GM13977 (cell line): ENCODE measurements around the gene PDE2A.
"Not testable (repeated sequence)": the region's sequence is repeated elsewhere in the genome, so short reads cannot be mapped to it uniquely, and the experiment has no call there.

Experiments
- DNase-seq: peaks from one replicate; pipeline ENCODE4 v3.0.0; 2012; ENCODE audit warnings: low spot score
- in situ Hi-C: fragments of 300-500 bp; cut with MboI; formaldehyde crosslinking; loops from one replicate; pipeline ENCODE4 v1.12.0; 2022; ENCODE audit warnings: low sequenced_read_pairs, low pct_unique_long_range_greater_than_20kb, mixed read lengths, inconsistent platforms; ENCODE audit not compliant: unreplicated experiment
- TF ChIP-seq, protein P1 (sequence below): IDR thresholded peaks from 2 replicates; pipeline ENCODE4 v1.5.1; 2012; ENCODE audit warnings: mild to moderate bottlenecking, control low read depth; ENCODE audit not compliant: insufficient read depth; ENCODE audit errors: extremely low read depth, missing control alignments

Gene PDE2A

DNA sequence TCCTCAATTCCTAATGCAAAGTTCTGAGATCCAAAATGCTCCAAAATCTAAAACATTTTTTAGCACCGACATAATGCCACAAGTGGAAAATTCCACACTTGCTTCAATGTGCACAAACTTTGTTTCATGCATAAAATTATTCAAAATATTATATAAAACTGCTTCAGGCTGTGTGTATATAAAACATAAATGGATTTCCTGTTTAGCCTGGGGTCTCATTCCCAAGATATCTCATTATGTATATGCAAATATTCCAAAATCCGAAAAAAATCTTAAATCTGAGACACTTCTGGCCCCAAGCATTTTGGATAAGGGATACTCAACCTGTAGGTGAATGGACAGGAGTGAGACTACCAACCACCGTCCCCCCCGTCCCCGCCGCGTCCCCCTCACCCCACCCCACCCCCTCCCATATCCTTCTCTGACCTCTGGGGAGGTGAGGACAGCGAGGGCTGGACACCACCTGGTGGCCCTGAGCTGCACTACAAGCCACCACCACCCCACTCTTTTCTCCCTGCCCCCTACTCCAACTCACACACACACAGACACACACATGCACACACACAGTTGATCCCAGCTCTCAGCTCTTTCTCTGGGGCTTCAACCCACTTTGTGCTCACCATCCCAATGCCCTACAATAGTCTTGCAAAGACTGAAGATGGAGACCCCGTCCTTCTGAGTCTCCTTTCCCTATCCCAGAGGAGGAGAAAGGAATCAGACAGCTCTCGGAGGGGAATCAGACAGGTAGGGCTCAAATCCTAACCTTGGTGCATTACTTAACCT, 101.0 kb downstream of the PDE2A start:
- in situ Hi-C loops: loop anchor here (10.0 kb wide), 1 partner anchor 98 kb away; no protein-coding TSS in a partner anchor
- TF ChIP-seq, protein P1, sequence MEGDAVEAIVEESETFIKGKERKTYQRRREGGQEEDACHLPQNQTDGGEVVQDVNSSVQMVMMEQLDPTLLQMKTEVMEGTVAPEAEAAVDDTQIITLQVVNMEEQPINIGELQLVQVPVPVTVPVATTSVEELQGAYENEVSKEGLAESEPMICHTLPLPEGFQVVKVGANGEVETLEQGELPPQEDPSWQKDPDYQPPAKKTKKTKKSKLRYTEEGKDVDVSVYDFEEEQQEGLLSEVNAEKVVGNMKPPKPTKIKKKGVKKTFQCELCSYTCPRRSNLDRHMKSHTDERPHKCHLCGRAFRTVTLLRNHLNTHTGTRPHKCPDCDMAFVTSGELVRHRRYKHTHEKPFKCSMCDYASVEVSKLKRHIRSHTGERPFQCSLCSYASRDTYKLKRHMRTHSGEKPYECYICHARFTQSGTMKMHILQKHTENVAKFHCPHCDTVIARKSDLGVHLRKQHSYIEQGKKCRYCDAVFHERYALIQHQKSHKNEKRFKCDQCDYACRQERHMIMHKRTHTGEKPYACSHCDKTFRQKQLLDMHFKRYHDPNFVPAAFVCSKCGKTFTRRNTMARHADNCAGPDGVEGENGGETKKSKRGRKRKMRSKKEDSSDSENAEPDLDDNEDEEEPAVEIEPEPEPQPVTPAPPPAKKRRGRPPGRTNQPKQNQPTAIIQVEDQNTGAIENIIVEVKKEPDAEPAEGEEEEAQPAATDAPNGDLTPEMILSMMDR: peak; percentile 73
- DNase-seq: peak; percentile 66

- in situ Hi-C loops: loop anchor here (10.0 kb wide), 1 partner anchor 98 kb away; no protein-coding TSS in a partner anchor
- DNase-seq: not testable (repeated sequence)
Measured at GRCh38 chr11:72572540-72572939, 101.7 kb downstream of the PDE2A start.

DNA sequence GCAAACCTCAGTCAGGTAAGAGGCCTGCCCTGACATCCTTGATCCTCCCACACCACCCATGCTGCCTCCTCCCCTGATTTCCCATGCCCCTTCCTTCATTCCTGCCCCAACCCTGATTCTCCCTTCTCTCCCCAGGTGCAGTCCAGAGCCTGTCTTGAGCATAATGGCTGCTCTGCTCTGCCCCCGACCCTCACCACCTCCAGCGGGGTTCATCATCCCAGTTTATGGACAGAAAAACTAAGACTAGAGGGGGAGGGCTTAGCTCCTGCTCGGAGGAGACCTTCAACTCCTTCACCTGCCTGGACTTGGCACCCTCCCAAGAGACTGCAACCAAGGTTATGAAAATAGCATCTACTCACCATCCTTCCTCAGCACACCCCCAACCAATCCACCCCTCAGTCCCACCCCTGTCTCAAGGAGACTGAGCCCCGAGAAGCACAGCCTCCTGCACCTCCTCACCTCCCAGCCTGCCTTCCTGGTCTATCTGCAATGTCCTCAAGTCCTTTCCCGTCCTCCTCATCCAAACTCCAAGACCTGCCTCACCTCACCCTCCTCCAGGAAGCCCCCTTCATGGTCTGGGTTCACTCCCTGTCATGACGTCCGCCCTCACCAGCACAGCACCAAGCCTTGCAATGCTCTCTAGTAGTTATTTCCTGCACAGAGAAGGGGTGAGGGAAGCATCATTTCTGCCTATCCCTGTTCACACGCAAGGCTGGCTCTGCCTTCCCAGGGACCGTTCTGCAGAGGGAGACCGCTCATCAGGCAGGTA, 103.1 kb downstream of the PDE2A start:
- in situ Hi-C loops: loop anchor here (10.0 kb wide), 1 partner anchor 96 kb away; no protein-coding TSS in a partner anchor
- TF ChIP-seq, protein P1: no peak
- DNase-seq: no peak

DNA sequence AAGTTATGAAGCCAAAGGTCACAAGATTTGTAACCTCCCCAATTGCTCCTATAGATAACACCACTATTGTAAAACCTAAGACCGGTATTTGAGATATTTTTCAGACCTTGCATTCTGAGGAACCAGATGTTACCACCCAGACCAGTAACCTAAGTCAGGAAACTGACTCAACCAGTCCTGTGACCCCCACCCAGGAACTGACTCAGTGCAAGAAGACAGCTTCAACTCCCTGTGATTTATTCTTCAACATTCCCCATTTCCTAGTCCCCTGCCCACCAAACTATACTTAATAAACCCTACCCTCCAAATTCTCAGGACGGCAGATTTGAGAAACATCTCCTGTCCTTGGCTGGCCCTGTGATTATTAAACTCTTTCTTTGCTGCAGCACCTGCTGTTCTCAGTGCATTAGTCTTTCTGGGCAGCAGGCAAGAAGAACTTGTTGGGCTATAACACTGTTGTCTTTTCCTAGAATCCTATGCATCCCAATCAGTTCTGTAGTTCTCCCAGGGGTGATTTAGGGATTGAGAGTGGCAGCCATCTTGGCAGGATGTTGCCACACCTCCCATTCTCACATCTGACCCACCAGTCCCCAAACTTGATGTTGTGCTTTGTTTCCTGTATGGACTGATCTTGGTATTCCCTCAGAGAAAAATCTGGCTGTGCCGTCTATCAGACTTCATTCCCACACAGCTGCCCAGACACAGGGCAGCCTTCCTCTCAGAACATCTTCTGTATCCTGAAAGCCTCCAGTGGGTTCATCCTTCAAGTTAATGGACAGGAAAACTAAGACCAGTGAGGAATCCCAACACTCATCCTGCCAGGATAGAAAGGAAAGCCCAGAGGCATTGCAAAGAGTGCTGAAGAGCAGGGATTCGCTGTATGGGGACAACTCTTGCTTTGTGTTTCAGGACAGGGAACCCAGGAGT, 104.0 kb downstream of the PDE2A start:
- in situ Hi-C loops: loop anchor here (10.0 kb wide), 1 partner anchor 95 kb away; no protein-coding TSS in a partner anchor
- no peak for DNase-seq
- TF ChIP-seq, protein P1: no peak

GRCh38 chr11:72568861-72569260, 105.4 kb downstream of the PDE2A start:
- in situ Hi-C loops: no loop called here
- TF ChIP-seq, protein P1: no peak
- DNase-seq: no peak

- TF ChIP-seq, protein P1: no peak
- in situ Hi-C loops: no loop called here
- DNase-seq: no peak
Measured at GRCh38 chr11:72562431-72562830, 111.8 kb downstream of the PDE2A start.
